Left ventricle myocardium inferior (tissue), 1 donor: ENCODE measurements around the gene TEX54. TPM values are rescaled to one million over a fixed set of nuclear protein-coding genes. Genes with fewer than 3 reads are reported as not detected.

ENCODE experiments used
- DNase-seq: peaks from one replicate; pipeline ENCODE4 v3.0.0-alpha.2; 2020
- H3K27ac ChIP-seq: fragments of 200-600 bp; replicated peaks from 2 replicates; pipeline ENCODE4 v1.8.0; 2021
- H3K27me3 ChIP-seq: fragments of 200-600 bp; 2 replicates; pipeline ENCODE4 v1.8.0; 2021; ENCODE audit warnings: low read depth
- H3K36me3 ChIP-seq: fragments of 200-600 bp; 2 replicates; pipeline ENCODE4 v1.8.0; 2021
- H3K4me1 ChIP-seq: fragments of 200-600 bp; 2 replicates; pipeline ENCODE4 v1.8.0; 2021
- H3K4me3 ChIP-seq: fragments of 200-600 bp; 2 replicates; pipeline ENCODE4 v1.8.0; 2021; ENCODE audit warnings: mild to moderate bottlenecking, moderate library complexity
- H3K9me3 ChIP-seq: fragments of 200-600 bp; replicated peaks from 2 replicates; pipeline ENCODE4 v1.8.0; 2021
- CTCF ChIP-seq: fragments of 200-600 bp; IDR thresholded peaks from 2 replicates; pipeline ENCODE4 v1.8.0; 2021; ENCODE audit warnings: antibody characterized with exemption, mild to moderate bottlenecking, borderline replicate concordance
- intact Hi-C: fragments of 100-400 bp; cut with micrococcal nuclease; formaldehyde crosslinking; loops from one replicate; pipeline ENCODE4 v1.11.0; 2022
- total RNA-seq: library from RNA; stranded (reverse); fragmentation: NEBNext Ultra II Directional; extraction: Animal tissue kit (Norgen Biotek cat#: 25700); gene quantifications from one replicate; pipeline ENCODE4 v1.2.1, GENCODE V29; 2021
- donor health status: DM: no; HTN: yes; CAD: no; lungs with severe emphysema.

TEX54 gene
- total RNA-seq, 1 donor from 2014 or later = not detected

DNA sequence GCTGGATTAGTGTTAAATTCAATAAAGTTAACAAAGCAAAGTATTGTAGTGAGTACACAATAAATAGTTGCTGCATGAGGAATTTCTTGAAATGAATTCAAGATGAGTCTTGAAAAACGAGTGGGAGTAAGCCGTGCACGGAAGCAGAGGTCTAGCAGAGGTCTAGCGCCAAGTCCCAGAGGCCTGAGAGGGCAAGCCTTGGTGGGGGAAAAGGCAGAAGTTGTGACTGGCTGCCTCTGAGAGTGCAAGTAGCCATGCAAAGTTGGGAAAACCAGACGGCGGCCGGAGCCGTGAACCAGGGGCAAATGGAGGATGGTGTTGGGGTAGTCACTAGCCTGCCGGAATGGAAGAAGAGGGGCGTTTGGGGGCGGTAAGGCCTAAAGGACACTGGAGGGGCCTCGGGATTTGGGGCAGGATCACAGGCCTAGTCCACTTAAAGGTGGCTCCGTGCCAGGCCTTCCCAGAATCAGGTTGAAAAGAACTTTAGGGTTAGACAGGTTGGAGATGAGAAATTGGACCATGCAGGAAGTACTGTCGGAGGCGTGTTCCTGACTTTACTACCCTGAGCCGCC lies 47.7 kb upstream of the TEX54 start:
- Histone ChIP-seq H3K36me3 (peaks cover 30% of the 10 kb centered on the region), H3K4me3 (peak overlapping the region; percentile 90), H3K27ac (peak overlapping the region; percentile 99), H3K27me3 (no peaks in the 10 kb centered on the region), H3K9me3 (no peaks in the 10 kb centered on the region), H3K4me1 (peaks cover 60% of the 10 kb centered on the region)
- DNase-seq = no peak
- intact Hi-C loops = no loop called here
- TF ChIP-seq CTCF = no peak

DNA sequence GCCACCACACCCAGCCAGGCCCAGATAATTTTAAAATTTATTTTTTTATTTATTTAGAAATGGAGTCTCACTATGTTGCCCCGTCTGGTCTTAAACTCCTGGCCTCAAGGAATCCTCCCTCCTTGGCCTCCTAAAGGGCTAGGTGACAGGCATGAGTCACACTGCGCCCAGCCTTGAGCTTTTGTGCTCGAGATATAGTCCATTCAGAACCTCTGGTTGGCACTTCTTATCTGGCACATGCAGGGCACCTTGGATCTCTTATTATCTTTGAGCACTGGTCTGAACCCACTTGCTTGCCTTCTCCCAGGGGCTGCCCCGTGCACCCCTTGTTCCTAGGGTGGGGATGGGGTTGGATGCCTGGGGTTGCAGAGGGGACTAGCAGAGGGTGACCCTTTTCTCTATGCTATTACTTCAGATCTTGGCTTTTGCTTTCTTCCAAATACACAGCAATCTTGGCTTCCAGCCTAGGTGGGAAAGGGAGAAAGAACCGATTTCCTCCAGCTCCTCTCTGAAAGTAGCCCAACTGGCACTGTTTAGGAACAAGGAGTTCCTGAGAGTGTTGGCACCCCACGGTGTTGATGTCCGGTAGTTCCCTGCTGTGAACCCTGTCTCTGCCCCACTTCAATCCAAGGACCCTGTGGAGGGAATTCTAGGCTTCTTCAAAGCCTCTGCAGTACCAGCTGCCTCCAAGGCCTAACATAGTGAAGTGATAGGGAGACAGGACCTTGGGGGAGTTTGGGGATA lies 46.8 kb upstream of the TEX54 start:
- no peak for DNase-seq
- H3K4me1 ChIP-seq = peaks cover 52% of the 10 kb centered on the region
- H3K36me3 ChIP-seq = peaks cover 20% of the 10 kb centered on the region
- TF ChIP-seq CTCF = no peak
- intact Hi-C loops = no loop called here
- peak overlapping the region; percentile 99 for H3K27ac ChIP-seq
- no peaks in the 10 kb centered on the region for H3K27me3 ChIP-seq
- peak overlapping the region; percentile 90 for H3K4me3 ChIP-seq
- no peaks in the 10 kb centered on the region for H3K9me3 ChIP-seq

DNA sequence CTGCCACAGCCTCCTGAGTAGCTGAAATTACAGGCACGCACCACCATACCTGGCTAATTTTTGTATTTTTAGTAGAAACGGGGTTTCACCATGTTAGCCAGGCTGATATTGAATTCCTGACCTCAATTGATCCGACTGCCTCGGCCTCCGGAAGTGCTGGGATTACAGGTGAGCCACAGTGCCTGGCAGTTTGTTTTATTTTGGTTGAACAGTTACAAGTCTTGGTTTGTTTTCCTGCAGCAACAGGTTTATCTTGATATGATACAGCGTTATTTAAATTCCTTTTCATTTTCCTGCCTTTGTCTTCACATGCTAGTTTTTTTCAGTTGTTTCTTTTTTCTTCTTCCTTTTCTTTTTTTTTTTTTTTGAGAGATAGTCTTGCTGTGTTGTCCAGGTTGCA lies 44.1 kb upstream of the TEX54 start:
- Histone ChIP-seq H3K27ac (no peak overlapping the region), H3K36me3 (no peaks in the 10 kb centered on the region), H3K4me1 (peaks cover 25% of the 10 kb centered on the region), H3K4me3 (no peak overlapping the region), H3K9me3 (no peaks in the 10 kb centered on the region), H3K27me3 (no peaks in the 10 kb centered on the region)
- DNase-seq = no peak
- TF ChIP-seq CTCF = no peak
- intact Hi-C loops = no loop called here

GRCh38 chr11:62875698-62876478 lies 43.2 kb upstream of the TEX54 start:
- no peak overlapping the region for H3K27ac ChIP-seq
- no peak for DNase-seq
- no peaks in the 10 kb centered on the region for H3K9me3 ChIP-seq
- no peak for TF ChIP-seq CTCF
- H3K4me3 ChIP-seq = no peak overlapping the region
- intact Hi-C loops = no loop called here
- peaks cover 18% of the 10 kb centered on the region for H3K4me1 ChIP-seq
- H3K36me3 ChIP-seq = no peaks in the 10 kb centered on the region
- H3K27me3 ChIP-seq = no peaks in the 10 kb centered on the region

DNA sequence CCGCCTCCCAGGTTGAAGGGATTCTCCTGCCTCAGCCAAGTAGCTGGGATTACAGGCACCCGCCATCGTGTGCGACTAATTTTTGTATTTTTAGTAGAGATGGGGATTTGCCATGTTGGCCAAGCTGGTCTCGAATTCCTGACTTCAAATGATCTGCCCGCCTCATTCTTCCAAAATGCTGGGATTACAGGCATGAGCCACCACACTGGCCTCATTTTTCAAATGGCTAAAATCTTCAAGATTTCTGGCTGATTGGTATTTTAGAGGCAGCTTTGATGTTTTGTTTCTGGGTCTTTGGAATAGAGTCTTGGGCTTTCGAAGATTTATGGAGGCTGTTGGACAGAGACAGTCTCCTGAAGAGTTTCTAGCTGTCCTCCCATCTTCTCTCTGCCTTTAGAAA lies 42.2 kb upstream of the TEX54 start:
- Histone ChIP-seq H3K27me3 (no peaks in the 10 kb centered on the region), H3K9me3 (no peaks in the 10 kb centered on the region), H3K27ac (no peak overlapping the region), H3K4me1 (peaks cover 9% of the 10 kb centered on the region), H3K36me3 (no peaks in the 10 kb centered on the region), H3K4me3 (no peak overlapping the region)
- DNase-seq = no peak
- intact Hi-C loops = no loop called here
- no peak for TF ChIP-seq CTCF
